Rectal smooth muscle tissue (tissue), 1 donor: ENCODE data around the gene POU6F2.

Experiments
- H3K27ac ChIP-seq: one replicate; pipeline ENCODE4 v1.7.0; 2013; ENCODE audit warnings: low read depth, low read length, inconsistent platforms
- H3K27me3 ChIP-seq: one replicate; pipeline ENCODE4 v1.7.0; 2013; ENCODE audit warnings: low read length; ENCODE audit not compliant: control insufficient read depth, insufficient read depth
- H3K36me3 ChIP-seq: one replicate; pipeline ENCODE4 v1.7.0; 2013; ENCODE audit warnings: low read length; ENCODE audit not compliant: control insufficient read depth, insufficient read depth
- H3K4me1 ChIP-seq: one replicate; pipeline ENCODE4 v1.7.0; 2013; ENCODE audit warnings: low read length; ENCODE audit not compliant: control insufficient read depth, insufficient read depth
- H3K4me3 ChIP-seq: one replicate; pipeline ENCODE4 v1.7.0; 2013; ENCODE audit warnings: low read length
- H3K9ac ChIP-seq: one replicate; pipeline ENCODE4 v1.7.0; 2013; ENCODE audit warnings: low read length

Gene POU6F2

DNA sequence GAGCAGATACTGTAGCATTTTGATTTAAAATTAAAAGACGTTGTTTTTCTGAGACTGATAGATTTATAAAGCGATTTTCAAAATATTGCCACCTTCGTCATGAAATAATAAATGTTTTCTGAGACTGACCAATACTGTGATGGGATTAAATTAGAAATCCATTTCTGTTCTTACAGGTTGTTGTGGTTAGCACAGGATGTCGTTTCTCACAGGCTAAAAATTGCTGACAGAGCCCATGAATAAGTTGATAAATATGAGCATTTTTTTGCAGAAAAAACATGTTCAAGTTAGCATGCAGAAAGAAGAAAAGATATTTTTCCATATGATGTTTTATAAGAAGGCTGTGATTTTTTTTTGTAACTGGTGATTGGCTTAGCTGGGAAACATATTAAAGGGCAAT lies 66.8 kb downstream of the POU6F2 start:
- no peak overlapping the region for H3K9ac ChIP-seq
- no peak overlapping the region for H3K4me3 ChIP-seq
- no peaks in the 10 kb centered on the region for H3K36me3 ChIP-seq
- no peaks in the 10 kb centered on the region for H3K4me1 ChIP-seq
- H3K27me3 ChIP-seq, result no peaks in the 10 kb centered on the region
- H3K27ac ChIP-seq, result no peak overlapping the region

DNA sequence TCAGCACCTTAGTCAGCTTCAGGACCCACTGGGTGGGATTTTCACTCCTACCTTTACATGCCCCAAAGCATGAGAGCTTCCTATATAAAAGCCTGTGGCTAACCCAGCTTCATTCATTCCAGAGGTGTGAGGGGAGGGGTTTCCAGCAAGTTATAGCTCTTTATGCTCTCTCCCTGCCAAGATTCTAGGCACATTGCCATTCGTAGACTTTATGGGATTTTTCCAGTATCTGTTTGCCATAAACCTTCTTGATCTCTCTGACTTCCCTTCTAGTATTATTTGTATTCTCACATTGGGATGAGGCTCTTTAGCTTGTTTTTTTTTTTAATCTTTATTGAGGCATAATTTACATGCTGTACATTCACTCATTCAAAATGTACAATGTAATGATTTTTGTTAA lies 67.5 kb downstream of the POU6F2 start:
- Histone ChIP-seq H3K9ac (no peak overlapping the region), H3K27ac (no peak overlapping the region)

DNA sequence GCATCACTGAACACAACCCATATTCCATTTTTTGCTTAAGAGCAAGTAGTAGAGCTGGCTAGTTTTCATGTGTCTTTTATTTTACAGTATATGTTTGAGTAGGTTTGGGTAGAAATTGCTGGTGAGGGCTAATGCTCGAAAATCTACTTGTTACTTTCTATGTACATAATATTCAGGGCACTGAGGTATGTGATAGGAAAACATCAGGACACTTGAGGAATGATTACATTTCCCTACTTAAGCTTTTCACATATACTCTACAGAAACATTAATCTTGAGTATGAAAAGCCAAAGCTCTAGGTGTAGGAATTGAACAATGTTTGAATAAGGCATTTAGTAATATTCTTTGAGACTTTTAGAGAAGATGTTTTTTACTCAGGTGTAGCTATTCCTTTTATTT lies 73.6 kb downstream of the POU6F2 start:
- no peaks in the 10 kb centered on the region for H3K36me3 ChIP-seq
- no peak overlapping the region for H3K27ac ChIP-seq
- no peak overlapping the region for H3K9ac ChIP-seq
- H3K4me3 ChIP-seq, result no peak overlapping the region
- H3K4me1 ChIP-seq, result no peaks in the 10 kb centered on the region
- H3K27me3 ChIP-seq, result no peaks in the 10 kb centered on the region

More for the DNA sequence above, 67.5 kb downstream of the POU6F2 start:
- Histone ChIP-seq H3K36me3 (no peaks in the 10 kb centered on the region), H3K27me3 (no peaks in the 10 kb centered on the region), H3K4me3 (no peak overlapping the region), H3K4me1 (no peaks in the 10 kb centered on the region)

DNA sequence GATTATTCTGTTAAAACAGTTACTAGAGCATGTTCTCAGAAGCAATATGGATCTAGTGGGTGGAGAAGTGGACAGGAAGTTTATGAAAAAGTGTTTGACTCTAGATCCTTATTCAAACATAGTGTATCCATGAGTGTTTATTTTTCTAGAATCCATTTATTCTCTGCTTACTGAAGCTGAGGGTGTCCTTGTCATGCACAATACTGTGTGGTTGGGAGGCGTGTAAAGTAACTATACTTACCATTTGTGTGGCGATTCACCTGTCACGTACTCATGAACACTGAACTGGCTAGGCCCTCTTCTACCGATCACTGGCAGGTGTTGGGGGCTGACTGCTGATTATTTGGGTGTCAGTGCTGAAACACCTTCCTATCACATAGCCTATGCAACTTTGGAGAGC lies 74.0 kb downstream of the POU6F2 start:
- H3K9ac ChIP-seq, result no peak overlapping the region
- H3K4me1 ChIP-seq, result no peaks in the 10 kb centered on the region
- H3K36me3 ChIP-seq, result no peaks in the 10 kb centered on the region
- no peak overlapping the region for H3K4me3 ChIP-seq
- H3K27ac ChIP-seq, result no peak overlapping the region
- H3K27me3 ChIP-seq, result no peaks in the 10 kb centered on the region

DNA sequence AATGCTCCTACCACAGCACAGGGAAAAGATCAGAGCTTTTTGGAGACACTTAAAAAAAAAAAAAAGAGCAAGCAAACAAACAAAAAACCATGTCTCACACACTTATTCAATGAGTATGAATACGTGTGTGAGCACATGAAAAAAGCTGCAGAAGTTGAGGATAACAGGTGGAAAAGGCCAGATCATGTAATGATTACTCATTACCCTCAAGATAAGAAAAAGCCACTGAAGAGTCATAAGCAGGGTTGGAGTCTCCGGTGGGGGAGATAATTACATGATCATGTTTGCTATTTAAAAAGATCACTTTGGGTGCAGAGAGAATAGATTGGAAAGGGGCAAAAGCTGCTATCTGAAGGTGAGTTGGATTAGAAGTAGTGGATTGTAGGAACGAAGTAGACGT lies 77.0 kb downstream of the POU6F2 start:
- Histone ChIP-seq H3K9ac (no peak overlapping the region), H3K4me3 (no peak overlapping the region), H3K27me3 (no peaks in the 10 kb centered on the region), H3K27ac (no peak overlapping the region), H3K4me1 (no peaks in the 10 kb centered on the region), H3K36me3 (no peaks in the 10 kb centered on the region)

DNA sequence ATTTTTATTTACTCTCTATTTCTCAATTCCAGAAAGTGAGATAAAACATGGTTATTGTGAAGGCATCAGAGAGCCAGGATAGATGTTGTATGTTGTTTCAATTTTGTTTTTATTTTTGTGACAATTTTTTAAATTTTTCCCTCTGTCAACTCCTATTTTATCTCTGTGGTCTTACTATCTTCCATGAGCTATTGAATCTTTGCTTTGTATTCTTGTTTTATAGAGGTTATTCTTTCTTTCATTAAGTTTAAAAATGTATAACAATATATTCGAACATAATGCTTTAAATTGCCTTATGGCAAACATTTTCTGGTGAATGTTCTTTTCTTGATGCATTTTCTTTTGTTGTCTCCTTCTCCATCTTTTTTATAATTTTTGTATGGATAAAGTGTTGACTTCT lies 78.4 kb downstream of the POU6F2 start:
- H3K4me3 ChIP-seq, result no peak overlapping the region
- H3K9ac ChIP-seq, result no peak overlapping the region
- no peaks in the 10 kb centered on the region for H3K4me1 ChIP-seq
- no peak overlapping the region for H3K27ac ChIP-seq
- no peaks in the 10 kb centered on the region for H3K36me3 ChIP-seq
- H3K27me3 ChIP-seq, result no peaks in the 10 kb centered on the region

DNA sequence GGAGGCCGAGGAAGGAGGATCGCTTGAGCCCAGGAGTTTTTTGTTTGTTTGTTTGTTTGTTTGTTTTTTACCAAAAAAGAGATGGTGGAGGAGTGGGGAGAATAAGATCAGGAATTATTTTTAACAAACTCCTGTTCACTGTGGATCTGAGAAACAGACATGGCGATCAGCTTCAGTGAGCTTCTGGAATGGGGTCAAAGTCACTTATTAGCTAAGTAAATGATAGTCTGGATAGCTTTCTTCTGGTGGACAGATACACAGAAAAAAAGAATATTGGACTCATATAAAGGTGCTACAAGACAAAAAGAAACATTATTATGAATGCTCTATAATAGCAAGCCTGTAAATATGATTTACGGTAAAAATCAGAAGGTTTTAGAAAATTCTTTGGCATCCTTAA lies 85.1 kb downstream of the POU6F2 start:
- H3K9ac ChIP-seq, result no peak overlapping the region
- no peak overlapping the region for H3K27ac ChIP-seq
- no peaks in the 10 kb centered on the region for H3K36me3 ChIP-seq
- H3K4me3 ChIP-seq, result no peak overlapping the region
- H3K27me3 ChIP-seq, result no peaks in the 10 kb centered on the region
- no peaks in the 10 kb centered on the region for H3K4me1 ChIP-seq

DNA sequence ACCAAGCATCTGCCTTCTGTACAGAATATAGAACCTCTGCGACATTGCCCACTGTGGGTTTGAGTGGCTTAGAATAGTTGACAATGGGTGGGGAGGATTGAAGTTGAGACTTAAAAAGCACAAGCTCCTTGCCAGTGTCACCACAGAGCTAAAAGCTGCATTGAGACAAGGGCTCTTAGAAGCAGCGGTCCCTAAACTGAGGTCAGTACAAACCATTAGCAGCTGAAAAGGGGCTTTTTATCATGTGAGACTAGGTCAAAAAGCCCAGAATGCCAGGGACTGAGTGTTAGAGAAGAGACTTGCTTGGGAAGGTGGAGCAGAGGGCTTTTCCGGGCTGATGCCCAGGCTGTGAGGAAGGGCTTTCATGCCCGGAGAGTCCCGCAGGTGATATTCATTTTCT lies 91.3 kb downstream of the POU6F2 start:
- no peaks in the 10 kb centered on the region for H3K4me1 ChIP-seq
- no peaks in the 10 kb centered on the region for H3K27me3 ChIP-seq
- no peak overlapping the region for H3K4me3 ChIP-seq
- no peak overlapping the region for H3K27ac ChIP-seq
- no peak overlapping the region for H3K9ac ChIP-seq
- no peaks in the 10 kb centered on the region for H3K36me3 ChIP-seq

DNA sequence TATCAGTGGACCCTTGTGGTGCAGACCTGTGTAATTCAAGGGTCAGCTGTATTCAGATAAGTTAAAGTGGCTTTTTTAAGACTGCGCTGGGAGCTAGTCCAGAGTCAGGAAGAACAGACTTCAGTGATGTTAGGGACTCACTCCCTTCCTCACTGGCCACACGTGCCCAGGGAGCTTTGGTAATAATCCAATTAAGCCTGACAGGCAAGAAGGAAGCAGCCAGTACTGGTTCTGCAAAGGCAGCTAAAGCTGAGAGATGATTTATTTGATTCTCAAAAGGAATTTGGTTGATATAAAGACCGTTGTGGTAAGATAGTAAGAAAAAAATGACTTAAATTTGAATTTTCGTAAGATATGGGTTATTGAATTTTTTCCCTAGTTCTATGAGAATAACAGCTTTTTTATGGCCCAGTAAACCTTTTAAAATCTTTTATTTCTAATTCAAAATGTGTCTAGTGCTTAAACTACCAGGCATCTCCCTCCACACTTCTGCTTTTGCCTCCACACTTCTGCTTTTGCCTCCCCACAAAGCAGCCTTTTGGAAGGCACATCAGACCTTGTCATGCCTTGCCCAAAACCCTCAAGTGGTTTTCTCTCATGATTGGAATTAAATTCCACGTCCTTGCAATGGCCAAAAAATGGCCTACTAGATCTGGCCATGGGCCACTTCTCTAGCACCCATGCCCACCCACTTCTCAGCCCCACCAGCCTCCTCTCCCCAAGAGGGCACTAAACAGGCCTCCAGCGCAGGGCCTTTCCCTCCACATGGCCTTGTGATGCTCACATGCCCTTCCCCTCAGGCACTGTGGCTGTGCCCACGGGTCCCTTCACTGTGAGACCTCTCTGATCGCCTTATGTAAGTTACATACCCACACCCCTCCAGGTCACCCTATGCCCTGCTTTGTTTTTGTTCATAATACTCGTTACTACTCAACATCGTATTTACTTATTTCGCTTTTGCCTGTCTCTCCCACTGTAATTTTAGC lies 92.5 kb downstream of the POU6F2 start:
- H3K4me1 ChIP-seq, result no peaks in the 10 kb centered on the region
- no peaks in the 10 kb centered on the region for H3K36me3 ChIP-seq
- H3K27ac ChIP-seq, result no peak overlapping the region
- no peak overlapping the region for H3K4me3 ChIP-seq
- H3K9ac ChIP-seq, result no peak overlapping the region
- H3K27me3 ChIP-seq, result no peaks in the 10 kb centered on the region

DNA sequence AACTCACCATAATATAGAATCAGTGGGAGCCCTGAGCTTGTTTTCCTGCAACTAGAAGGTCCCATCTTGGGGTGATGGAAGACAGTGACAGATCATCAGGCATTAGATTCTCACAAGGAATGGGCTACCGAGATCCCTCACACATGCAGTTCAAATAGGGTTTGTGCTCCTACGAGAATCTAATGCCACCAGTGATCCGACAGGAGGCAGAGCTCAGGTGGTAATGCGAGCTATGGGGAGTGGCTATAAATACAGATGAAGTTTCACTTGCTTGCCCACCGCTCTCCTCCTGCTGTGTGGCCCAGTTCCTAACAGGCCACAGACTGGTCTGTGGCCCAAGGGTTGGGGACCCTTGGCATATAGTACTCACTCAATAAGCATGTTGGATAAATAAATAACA lies 93.4 kb downstream of the POU6F2 start:
- Histone ChIP-seq H3K27me3 (no peaks in the 10 kb centered on the region), H3K36me3 (no peaks in the 10 kb centered on the region), H3K4me3 (no peak overlapping the region), H3K9ac (no peak overlapping the region), H3K4me1 (no peaks in the 10 kb centered on the region), H3K27ac (no peak overlapping the region)

DNA sequence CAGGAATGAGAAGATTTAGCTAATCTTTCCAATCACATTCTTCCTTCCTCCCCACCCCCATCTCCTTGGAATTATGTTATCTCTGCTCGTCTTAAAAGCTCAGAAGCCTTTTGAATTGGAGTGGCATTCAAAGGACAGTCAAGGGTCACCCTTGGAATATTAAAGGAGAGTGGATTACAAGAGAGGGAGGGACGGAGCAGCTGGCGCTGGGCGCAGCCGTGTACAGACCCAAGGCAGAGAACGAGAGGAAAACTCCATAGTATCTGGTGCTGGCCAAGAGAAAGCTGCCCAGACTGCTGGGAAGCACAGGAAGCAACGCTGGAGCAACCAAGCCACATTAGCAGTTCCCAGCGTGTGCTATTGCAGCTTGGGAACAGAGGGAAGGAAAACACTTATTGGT lies 95.7 kb downstream of the POU6F2 start:
- Histone ChIP-seq H3K9ac (no peak overlapping the region), H3K27ac (no peak overlapping the region), H3K36me3 (no peaks in the 10 kb centered on the region), H3K4me3 (no peak overlapping the region), H3K4me1 (no peaks in the 10 kb centered on the region), H3K27me3 (no peaks in the 10 kb centered on the region)

DNA sequence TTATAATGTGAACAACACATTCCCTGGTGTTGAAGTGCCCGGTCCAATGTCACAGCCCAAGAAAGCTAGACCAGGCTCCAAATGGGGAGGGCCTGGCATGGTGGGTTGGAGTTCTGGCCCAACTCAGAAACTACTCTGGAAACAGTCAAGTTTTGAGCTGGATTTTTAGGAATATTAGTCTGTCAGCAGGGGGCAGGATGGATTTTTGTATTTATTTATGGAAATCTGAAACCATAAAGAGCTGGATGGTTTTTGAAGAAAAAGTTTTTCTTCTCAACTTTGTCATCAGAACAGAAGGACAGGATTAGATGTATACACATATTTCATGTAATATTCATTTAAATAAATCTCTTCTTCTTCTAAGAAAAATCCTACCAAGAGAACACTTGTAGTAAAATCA lies 97.5 kb downstream of the POU6F2 start:
- no peak overlapping the region for H3K4me3 ChIP-seq
- H3K27ac ChIP-seq, result no peak overlapping the region
- H3K27me3 ChIP-seq, result no peaks in the 10 kb centered on the region
- no peaks in the 10 kb centered on the region for H3K4me1 ChIP-seq
- no peaks in the 10 kb centered on the region for H3K36me3 ChIP-seq
- no peak overlapping the region for H3K9ac ChIP-seq

DNA sequence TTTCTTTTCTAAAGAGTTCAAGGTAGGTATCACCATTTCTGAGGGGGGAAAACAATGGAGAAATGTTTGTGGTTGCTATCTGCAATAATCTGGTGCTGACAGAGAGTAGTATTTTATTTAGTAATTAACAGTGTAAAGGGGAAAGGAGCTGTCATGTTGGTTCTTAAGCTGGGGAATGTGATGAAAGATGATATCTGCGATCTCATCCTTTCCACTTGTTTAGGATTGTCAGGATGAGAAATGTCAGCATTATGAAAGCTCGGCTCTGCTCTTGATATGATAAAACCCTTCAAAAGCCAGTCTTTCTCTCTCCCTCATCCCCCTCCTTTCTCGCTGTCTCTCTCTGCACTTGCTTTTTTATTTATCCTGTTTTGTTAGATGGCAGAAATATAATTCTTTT lies 106.1 kb downstream of the POU6F2 start:
- H3K36me3 ChIP-seq, result no peaks in the 10 kb centered on the region

More for the DNA sequence above, 106.1 kb downstream of the POU6F2 start:
- no peak overlapping the region for H3K27ac ChIP-seq
- no peak overlapping the region for H3K9ac ChIP-seq
- H3K27me3 ChIP-seq, result no peaks in the 10 kb centered on the region
- no peak overlapping the region for H3K4me3 ChIP-seq
- no peaks in the 10 kb centered on the region for H3K4me1 ChIP-seq
